B cell (primary cell): ENCODE measurements around the gene MSI1. TPM values are rescaled to one million over a fixed set of nuclear protein-coding genes. Genes with fewer than 3 reads are reported as not detected.

Experiments used
- ATAC-seq: fragments of 200-7000 bp; cut with Tn5 transposase; one replicate; pipeline ENCODE4 v1.10.0; 2021; ENCODE audit warnings: low read depth, mild to moderate bottlenecking, moderate number of reproducible peaks, moderate library complexity
- CTCF ChIA-PET: fragments of 350-600 bp; sonication (Branson Sonifier 250); formaldehyde crosslinking; loops from one replicate; lab custom pipeline; 2021; ENCODE audit warnings: antibody characterized with exemption, inconsistent platforms; lab: Charles Lee
- POLR2A ChIA-PET: fragments of 350-600 bp; sonication (Branson Sonifier 250); formaldehyde crosslinking; loops from one replicate; lab custom pipeline; 2021; ENCODE audit warnings: antibody characterized with exemption; lab: Charles Lee
- DNase-seq: peaks from one replicate; pipeline ENCODE4 v3.0.0; 2013
- H2AFZ ChIP-seq: 2 replicates; pipeline ENCODE4 v1.6.1; 2012; ENCODE audit warnings: mild to moderate bottlenecking, low read depth, low read length; ENCODE audit not compliant: insufficient read depth, poor library complexity, severe bottlenecking
- H3K27ac ChIP-seq, 2 donors: 1 replicate in 1 of 2; 2 replicates in 1 of 2; pipeline ENCODE4 v1.5.1; 2012 to 2013; ENCODE audit warnings: low read length in 2 of 2, mild to moderate bottlenecking in 2 of 2, moderate library complexity in 1 of 2
- H3K27me3 ChIP-seq, 4 experiments: fragments of 200-600 bp in 1 of 4; sonication (generic) in 1 of 4; replicated peaks in 1 of 4; 1 replicate in 2 of 4; 2 replicates in 2 of 4; pipeline versions ENCODE4 v1.6.1 to v1.7.0; 2013 to 2016; ENCODE audit warnings: low read length in 3 of 4, mild to moderate bottlenecking in 2 of 4, mixed read lengths in 1 of 4, moderate library complexity in 1 of 4; ENCODE audit not compliant: insufficient read depth in 4 of 4, control insufficient read depth in 3 of 4; ENCODE audit errors: control extremely low read depth in 1 of 4
- H3K36me3 ChIP-seq, 2 experiments: replicated peaks in 1 of 2; 1 replicate in 1 of 2; 2 replicates in 1 of 2; pipeline versions ENCODE4 v1.6.1 to v1.7.1; 2013; ENCODE audit warnings: low read length in 1 of 2; ENCODE audit not compliant: insufficient read depth in 2 of 2, control insufficient read depth in 1 of 2; ENCODE audit errors: control extremely low read depth in 1 of 2, extremely low read depth in 1 of 2
- H3K4me1 ChIP-seq, 2 donors: fragments of 200-600 bp in 1 of 2; sonication (generic) in 1 of 2; 1 replicate in 1 of 2; 2 replicates in 1 of 2; pipeline versions ENCODE4 v1.5.1 to v1.6.1; 2013 to 2017; ENCODE audit warnings: low read length in 2 of 2; ENCODE audit not compliant: control insufficient read depth in 2 of 2, insufficient read depth in 2 of 2
- H3K4me2 ChIP-seq: replicated peaks from 2 replicates; pipeline ENCODE3; 2012; ENCODE audit warnings: mild to moderate bottlenecking, low read depth, low read length; ENCODE audit not compliant: poor library complexity, severe bottlenecking
- H3K4me3 ChIP-seq, 5 experiments: fragments of 200-600 bp in 1 of 5; sonication (generic) in 1 of 5; 1 replicate in 3 of 5; 2 replicates in 2 of 5; pipeline versions ENCODE4 v1.5.1 to v1.7.0; 2011 to 2016; ENCODE audit warnings: low read length in 4 of 5, mild to moderate bottlenecking in 4 of 5, low read depth in 2 of 5, control low read depth in 1 of 5, moderate library complexity in 1 of 5; ENCODE audit not compliant: insufficient read depth in 1 of 5; ENCODE audit errors: control extremely low read depth in 1 of 5, extremely low read depth in 1 of 5
- H3K79me2 ChIP-seq: fragments of 200-600 bp; sonication (generic); one replicate; pipeline ENCODE4 v1.6.0; 2016; ENCODE audit warnings: low read length; ENCODE audit not compliant: control insufficient read depth, insufficient read depth
- H3K9ac ChIP-seq: fragments of 200-600 bp; sonication (generic); 2 replicates; pipeline ENCODE4 v1.6.1; 2017; ENCODE audit warnings: mild to moderate bottlenecking, low read length, moderate library complexity
- H3K9me3 ChIP-seq, 3 donors: one replicate each; pipeline versions ENCODE4 v1.6.1 to v1.7.1; 2013; ENCODE audit warnings: low read length in 2 of 3; ENCODE audit not compliant: control insufficient read depth in 2 of 3, insufficient read depth in 1 of 3; ENCODE audit errors: control extremely low read depth in 1 of 3
- H4K20me1 ChIP-seq: 2 replicates; pipeline ENCODE4 v1.6.0; 2012; ENCODE audit warnings: mild to moderate bottlenecking, low read length; ENCODE audit not compliant: insufficient read depth, control insufficient read depth, poor library complexity, severe bottlenecking
- H3K27ac Mint-ChIP-seq: one replicate; pipeline ENCODE4 v1.8.0; 2021; ENCODE audit warnings: mixed read lengths
- H3K27me3 Mint-ChIP-seq: one replicate; pipeline ENCODE4 v1.8.0; 2021; ENCODE audit warnings: mixed read lengths
- H3K4me1 Mint-ChIP-seq: one replicate; pipeline ENCODE4 v1.8.0; 2021; ENCODE audit warnings: mixed read lengths
- H3K4me3 Mint-ChIP-seq: one replicate; pipeline ENCODE4 v1.8.0; 2021; ENCODE audit warnings: mixed read lengths
- H3K9me3 Mint-ChIP-seq: one replicate; pipeline ENCODE4 v1.8.0; 2022; ENCODE audit warnings: mixed read lengths; ENCODE audit not compliant: insufficient read depth
- EZH2 ChIP-seq: IDR thresholded peaks from 2 replicates; pipeline ENCODE4 v1.6.1; 2012; ENCODE audit warnings: borderline replicate concordance, low read depth, mild to moderate bottlenecking, moderate library complexity, low read length; ENCODE audit not compliant: insufficient read depth, poor library complexity, severe bottlenecking
- WGBS: methylation state at CpG from one replicate; pipeline ENCODE4 v1.1.5; 2013; ENCODE audit warnings: missing lambda C conversion rate; ENCODE audit not compliant: insufficient coverage; 5-methylcytosine and 5-hydroxymethylcytosine counted together
- intact Hi-C: fragments of 100-400 bp; cut with micrococcal nuclease; formaldehyde crosslinking; loops from one replicate; pipeline ENCODE4 v1.10.0; 2022
- polyA plus RNA-seq: library from polyadenylated mRNA; depleted of rRNA; stranded (reverse); fragments of >200 nt; gene quantifications from 2 replicates; pipeline ENCODE4 v1.2.3, GENCODE V29; 2012
- total RNA-seq, 2 donors: library from RNA; stranded (reverse); fragments of 120-200 nt in 1 of 2; gene quantifications; 1 replicate in 1 of 2; 2 replicates in 1 of 2; pipeline versions ENCODE4 v1.2.3 to v1.2.4, GENCODE V29; 2013 to 2022
- TF ChIP-seq, protein P1 (sequence below): fragments of 200-600 bp; IDR thresholded peaks from one replicate; pipeline ENCODE4 v1.8.0; 2022; ENCODE audit warnings: antibody characterized with exemption, mild to moderate bottlenecking

Gene MSI1
- total and polyA plus RNA-seq, 2 donors (not counting 1 experiment from before 2014, with no cell fraction given), result not detected

DNA sequence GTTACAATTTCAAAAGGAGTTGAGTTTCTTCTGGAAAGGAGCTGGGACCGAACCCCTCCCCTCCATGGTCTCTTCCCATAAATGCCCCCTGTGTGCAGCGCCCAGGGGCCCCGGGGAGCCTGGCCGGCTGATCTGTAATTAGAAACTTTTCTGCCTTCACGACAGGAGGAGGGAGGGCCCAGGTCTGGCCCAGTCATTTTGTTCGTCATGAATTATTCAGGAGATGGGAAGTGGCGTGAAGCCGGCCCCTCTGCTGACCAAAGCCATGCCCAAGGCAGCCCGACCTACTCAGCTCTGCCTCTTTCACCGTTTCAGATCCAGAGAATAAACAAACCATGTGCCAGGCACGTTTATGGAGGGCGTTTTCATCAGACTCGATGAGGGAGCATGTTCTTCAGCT, 33.3 kb upstream of the MSI1 start:
- no peak overlapping the region for H3K4me2 ChIP-seq
- CTCF ChIA-PET, result no interaction called here
- peaks cover 0 to 8% (median 0%) of the 10 kb centered on the region in 4 experiments for H3K27me3 ChIP-seq
- DNase-seq (no peak), ATAC-seq (no peak)
- peaks cover 0 to 6% (median 0%) of the 10 kb centered on the region in 3 donors for H3K9me3 ChIP-seq
- POLR2A ChIA-PET, result no interaction called here
- H3K36me3 ChIP-seq, result no peaks in the 10 kb centered on the region
- Mint-ChIP-seq H3K27me3 (peaks cover 36% of the 10 kb centered on the region), H3K4me1 (no peaks in the 10 kb centered on the region), H3K27ac (no peak overlapping the region), H3K4me3 (no peak overlapping the region), H3K9me3 (no peaks in the 10 kb centered on the region)
- TF ChIP-seq, protein P1, sequence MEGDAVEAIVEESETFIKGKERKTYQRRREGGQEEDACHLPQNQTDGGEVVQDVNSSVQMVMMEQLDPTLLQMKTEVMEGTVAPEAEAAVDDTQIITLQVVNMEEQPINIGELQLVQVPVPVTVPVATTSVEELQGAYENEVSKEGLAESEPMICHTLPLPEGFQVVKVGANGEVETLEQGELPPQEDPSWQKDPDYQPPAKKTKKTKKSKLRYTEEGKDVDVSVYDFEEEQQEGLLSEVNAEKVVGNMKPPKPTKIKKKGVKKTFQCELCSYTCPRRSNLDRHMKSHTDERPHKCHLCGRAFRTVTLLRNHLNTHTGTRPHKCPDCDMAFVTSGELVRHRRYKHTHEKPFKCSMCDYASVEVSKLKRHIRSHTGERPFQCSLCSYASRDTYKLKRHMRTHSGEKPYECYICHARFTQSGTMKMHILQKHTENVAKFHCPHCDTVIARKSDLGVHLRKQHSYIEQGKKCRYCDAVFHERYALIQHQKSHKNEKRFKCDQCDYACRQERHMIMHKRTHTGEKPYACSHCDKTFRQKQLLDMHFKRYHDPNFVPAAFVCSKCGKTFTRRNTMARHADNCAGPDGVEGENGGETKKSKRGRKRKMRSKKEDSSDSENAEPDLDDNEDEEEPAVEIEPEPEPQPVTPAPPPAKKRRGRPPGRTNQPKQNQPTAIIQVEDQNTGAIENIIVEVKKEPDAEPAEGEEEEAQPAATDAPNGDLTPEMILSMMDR, result no peak
- TF ChIP-seq EZH2, result no peak
- no peak overlapping the region for H2AFZ ChIP-seq
- no peaks in the 10 kb centered on the region for H3K4me1 ChIP-seq
- no peaks in the 10 kb centered on the region for H4K20me1 ChIP-seq
- H3K9ac ChIP-seq, result no peak overlapping the region
- intact Hi-C loops, result no loop called here
- no peak overlapping the region for H3K4me3 ChIP-seq
- H3K27ac ChIP-seq, result no peak overlapping the region
- H3K79me2 ChIP-seq, result no peaks in the 10 kb centered on the region
- 60% methylated on average over 11 of the region's 13 CpGs for WGBS

DNA sequence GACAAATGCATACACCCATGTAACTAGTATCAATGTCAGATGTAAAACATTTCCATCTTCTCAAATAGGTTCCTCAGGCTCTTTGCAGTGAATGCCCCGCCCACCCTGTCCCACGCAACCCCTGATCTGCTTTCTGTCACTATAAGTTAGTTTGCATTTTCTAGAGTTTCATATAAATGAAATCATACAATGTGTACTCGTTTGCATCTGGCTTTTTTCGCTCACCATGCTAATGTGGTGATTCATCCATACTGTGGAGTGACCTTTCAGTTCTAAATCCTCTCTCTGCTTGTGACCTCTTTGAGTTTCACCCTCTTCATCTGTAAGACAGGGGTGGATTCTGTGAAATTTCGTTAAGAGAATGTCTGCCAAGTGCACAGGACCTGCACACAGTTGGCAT, 30.6 kb upstream of the MSI1 start:
- 40% methylated on average over 1 of the region's 5 CpGs for WGBS
- Histone ChIP-seq H3K79me2 (no peaks in the 10 kb centered on the region), H3K27me3 (peaks cover 0 to 14% (median 0%) of the 10 kb centered on the region in 4 experiments), H3K9ac (no peak overlapping the region), H2AFZ (no peak overlapping the region), H3K4me3 (no peak overlapping the region), H3K4me2 (no peak overlapping the region), H3K9me3 (peaks cover 0 to 6% (median 0%) of the 10 kb centered on the region in 3 donors), H3K4me1 (no peaks in the 10 kb centered on the region), H4K20me1 (no peaks in the 10 kb centered on the region), H3K27ac (no peak overlapping the region), H3K36me3 (no peaks in the 10 kb centered on the region)
- intact Hi-C loops, result no loop called here
- Mint-ChIP-seq H3K4me3 (no peak overlapping the region), H3K4me1 (no peaks in the 10 kb centered on the region), H3K9me3 (no peaks in the 10 kb centered on the region), H3K27me3 (peaks cover 45% of the 10 kb centered on the region), H3K27ac (no peak overlapping the region)
- ATAC-seq (no peak), DNase-seq (no peak)
- CTCF ChIA-PET, result no interaction called here
- TF ChIP-seq, protein P1, result no peak
- TF ChIP-seq EZH2, result no peak
- POLR2A ChIA-PET, result no interaction called here
